ENCODE measurements around the gene HEXB.

DNA sequence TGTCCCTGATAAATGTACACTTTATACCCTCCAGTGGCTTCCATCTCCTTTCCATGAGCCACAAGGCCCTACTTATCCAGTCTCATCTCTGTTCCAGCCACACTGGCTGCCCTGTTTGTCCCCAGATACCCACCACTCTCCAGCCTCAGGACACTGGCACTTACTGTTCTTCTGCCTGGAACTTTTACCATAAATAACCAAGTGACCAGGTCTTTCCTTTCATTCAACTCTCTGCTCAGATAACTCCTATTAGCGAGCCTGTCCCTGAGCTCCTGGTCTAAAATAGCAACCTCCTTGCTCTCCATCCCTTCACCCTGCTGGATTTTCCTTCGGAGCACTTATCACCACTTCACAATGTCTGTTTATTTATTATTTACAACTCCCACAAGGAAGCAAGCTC is 27.9 kb upstream of the HEXB start:
- TF ChIP-seq, protein P1, sequence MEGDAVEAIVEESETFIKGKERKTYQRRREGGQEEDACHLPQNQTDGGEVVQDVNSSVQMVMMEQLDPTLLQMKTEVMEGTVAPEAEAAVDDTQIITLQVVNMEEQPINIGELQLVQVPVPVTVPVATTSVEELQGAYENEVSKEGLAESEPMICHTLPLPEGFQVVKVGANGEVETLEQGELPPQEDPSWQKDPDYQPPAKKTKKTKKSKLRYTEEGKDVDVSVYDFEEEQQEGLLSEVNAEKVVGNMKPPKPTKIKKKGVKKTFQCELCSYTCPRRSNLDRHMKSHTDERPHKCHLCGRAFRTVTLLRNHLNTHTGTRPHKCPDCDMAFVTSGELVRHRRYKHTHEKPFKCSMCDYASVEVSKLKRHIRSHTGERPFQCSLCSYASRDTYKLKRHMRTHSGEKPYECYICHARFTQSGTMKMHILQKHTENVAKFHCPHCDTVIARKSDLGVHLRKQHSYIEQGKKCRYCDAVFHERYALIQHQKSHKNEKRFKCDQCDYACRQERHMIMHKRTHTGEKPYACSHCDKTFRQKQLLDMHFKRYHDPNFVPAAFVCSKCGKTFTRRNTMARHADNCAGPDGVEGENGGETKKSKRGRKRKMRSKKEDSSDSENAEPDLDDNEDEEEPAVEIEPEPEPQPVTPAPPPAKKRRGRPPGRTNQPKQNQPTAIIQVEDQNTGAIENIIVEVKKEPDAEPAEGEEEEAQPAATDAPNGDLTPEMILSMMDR (conservative IDR thresholded peaks at IDR 0.05 in 1 of 2, IDR thresholded peaks at IDR 0.05 in 1 of 2; ENCODE audit: low read depth in 1 of 2, low read length in 2 of 2): no peak
- TF ChIP-seq EZH2 (IDR thresholded peaks at IDR 0.05; ENCODE audit: low read length, missing control alignments): no peak
